ENCODE results near the gene SLC25A21. TPM values are rescaled to one million over a fixed set of nuclear protein-coding genes. Genes with fewer than 3 reads are reported as not detected.
"Not testable (repeated sequence)": the region's sequence is repeated elsewhere in the genome, so short reads cannot be mapped to it uniquely, and the experiment has no call there.

The SLC25A21 gene
- total RNA-seq, 1 donor from 2014 or later = not detected

DNA sequence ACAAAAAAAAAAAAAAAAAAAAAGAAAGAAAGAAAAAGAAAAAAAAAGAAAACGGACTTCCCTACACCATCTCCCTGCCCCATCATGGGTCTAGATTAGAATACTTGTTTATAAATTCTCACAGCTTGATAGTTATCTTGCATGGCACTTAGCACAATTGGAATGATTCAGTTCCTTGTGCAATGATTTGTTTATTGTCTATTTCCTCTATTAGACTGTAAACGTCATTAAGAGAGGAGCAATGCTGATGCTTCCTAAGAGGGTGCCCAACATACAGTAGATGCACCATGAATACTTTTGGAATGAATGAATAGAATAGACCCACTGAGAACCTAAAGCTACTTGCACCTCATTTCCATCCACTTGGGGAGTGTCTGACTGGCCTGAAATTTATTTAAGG lies 469.9 kb downstream of the SLC25A21 start:
- H3K4me1 Mint-ChIP-seq = no peaks in the 10 kb centered on the region
- no peaks in the 10 kb centered on the region for H3K9me3 Mint-ChIP-seq
- TF ChIP-seq, protein P1, sequence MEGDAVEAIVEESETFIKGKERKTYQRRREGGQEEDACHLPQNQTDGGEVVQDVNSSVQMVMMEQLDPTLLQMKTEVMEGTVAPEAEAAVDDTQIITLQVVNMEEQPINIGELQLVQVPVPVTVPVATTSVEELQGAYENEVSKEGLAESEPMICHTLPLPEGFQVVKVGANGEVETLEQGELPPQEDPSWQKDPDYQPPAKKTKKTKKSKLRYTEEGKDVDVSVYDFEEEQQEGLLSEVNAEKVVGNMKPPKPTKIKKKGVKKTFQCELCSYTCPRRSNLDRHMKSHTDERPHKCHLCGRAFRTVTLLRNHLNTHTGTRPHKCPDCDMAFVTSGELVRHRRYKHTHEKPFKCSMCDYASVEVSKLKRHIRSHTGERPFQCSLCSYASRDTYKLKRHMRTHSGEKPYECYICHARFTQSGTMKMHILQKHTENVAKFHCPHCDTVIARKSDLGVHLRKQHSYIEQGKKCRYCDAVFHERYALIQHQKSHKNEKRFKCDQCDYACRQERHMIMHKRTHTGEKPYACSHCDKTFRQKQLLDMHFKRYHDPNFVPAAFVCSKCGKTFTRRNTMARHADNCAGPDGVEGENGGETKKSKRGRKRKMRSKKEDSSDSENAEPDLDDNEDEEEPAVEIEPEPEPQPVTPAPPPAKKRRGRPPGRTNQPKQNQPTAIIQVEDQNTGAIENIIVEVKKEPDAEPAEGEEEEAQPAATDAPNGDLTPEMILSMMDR (IDR thresholded peaks at IDR 0.05) = no peak
- ATAC-seq (ENCODE audit: low read depth) (no peak), DNase-seq (no peak)
- H3K27me3 Mint-ChIP-seq = no peaks in the 10 kb centered on the region
- H3K36me3 Mint-ChIP-seq (ENCODE audit: low read depth) = no peaks in the 10 kb centered on the region
- intact Hi-C loops (cut with micrococcal nuclease) = no loop called here
- no peak overlapping the region for H3K27ac Mint-ChIP-seq
- CTCF ChIA-PET = no interaction called here
- no peak overlapping the region for H3K4me3 Mint-ChIP-seq
- POLR2A ChIA-PET = no interaction called here

DNA sequence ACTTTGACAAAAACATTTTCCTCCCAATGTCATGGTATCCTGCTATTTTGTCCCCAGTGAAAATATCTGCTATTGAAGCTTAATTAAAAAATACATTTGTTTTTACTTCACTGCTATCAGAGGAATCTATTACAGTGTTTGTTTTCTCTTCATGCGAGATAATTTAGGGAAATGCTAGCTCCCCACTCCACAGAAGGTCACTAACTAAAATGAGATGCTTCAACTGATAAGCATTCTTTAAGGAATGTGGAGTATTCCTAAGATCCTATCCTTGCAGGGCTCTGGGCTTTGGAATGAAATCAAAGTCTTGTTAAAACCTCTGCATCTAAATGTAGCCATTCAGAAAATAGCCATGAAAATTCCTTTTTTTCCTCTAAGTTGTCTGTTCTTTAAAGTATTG lies 471.3 kb downstream of the SLC25A21 start:
- H3K9me3 Mint-ChIP-seq = no peaks in the 10 kb centered on the region
- ChIA-PET POLR2A (no interaction called here), CTCF (no interaction called here)
- ATAC-seq (ENCODE audit: low read depth) (no peak), DNase-seq (no peak)
- no peak overlapping the region for H3K4me3 Mint-ChIP-seq
- no peaks in the 10 kb centered on the region for H3K27me3 Mint-ChIP-seq
- H3K36me3 Mint-ChIP-seq (ENCODE audit: low read depth) = no peaks in the 10 kb centered on the region
- H3K27ac Mint-ChIP-seq = no peak overlapping the region
- H3K4me1 Mint-ChIP-seq = no peaks in the 10 kb centered on the region
- intact Hi-C loops (cut with micrococcal nuclease) = no loop called here
- TF ChIP-seq, protein P1 (IDR thresholded peaks at IDR 0.05) = no peak

DNA sequence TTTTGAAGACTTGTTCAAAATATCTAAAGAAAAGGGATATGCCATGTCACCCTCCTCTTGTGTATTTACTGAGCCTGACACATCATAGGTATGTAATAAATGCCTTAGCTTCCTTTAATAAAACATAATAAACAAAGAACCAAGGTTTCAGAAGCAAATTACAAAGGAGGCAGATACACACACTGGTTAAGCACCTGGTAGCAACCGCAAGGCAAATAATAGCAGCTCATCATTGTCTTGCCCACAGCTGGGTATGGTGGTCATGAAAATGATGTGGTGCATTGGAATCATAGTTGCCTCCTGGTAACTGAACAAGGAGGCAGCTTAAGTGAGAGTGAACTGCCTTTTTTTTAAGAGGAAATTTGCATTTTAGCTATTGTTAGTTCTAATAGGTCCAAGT lies 471.8 kb downstream of the SLC25A21 start:
- no peak for ATAC-seq (ENCODE audit: low read depth)
- POLR2A ChIA-PET = no interaction called here
- CTCF ChIA-PET = no interaction called here
- intact Hi-C loops (cut with micrococcal nuclease) = no loop called here
- no peak for DNase-seq
- Mint-ChIP-seq H3K9me3 (peaks cover 2% of the 10 kb centered on the region), H3K36me3 (ENCODE audit: low read depth) (no peaks in the 10 kb centered on the region), H3K4me3 (no peak overlapping the region), H3K27me3 (no peaks in the 10 kb centered on the region), H3K27ac (no peak overlapping the region), H3K4me1 (no peaks in the 10 kb centered on the region)
- TF ChIP-seq, protein P1 (IDR thresholded peaks at IDR 0.05) = no peak

DNA sequence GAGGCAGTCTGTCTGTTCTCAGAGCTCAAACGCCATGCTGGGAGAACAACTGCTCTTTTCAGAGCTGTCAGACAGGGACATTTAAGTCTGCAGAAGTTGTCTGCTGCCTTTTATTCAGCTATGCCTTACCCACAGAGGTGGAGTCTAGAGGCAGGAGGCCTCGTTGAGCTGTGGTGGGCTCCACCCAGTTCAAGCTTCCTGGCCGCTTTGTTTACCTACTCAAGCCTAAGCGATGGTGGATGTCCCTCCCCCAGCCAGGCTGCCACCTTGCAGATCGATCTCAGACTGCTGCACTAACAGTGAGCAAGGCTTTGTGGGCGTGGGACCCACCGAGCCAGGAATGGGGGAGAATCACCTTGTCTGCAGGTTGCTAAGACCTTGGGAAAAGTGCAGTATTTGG lies 473.0 kb downstream of the SLC25A21 start:
- CTCF ChIA-PET; H3K27ac Mint-ChIP-seq; H3K4me3 Mint-ChIP-seq; H3K36me3 Mint-ChIP-seq (ENCODE audit: low read depth); H3K4me1 Mint-ChIP-seq; intact Hi-C loops (cut with micrococcal nuclease); POLR2A ChIA-PET; H3K27me3 Mint-ChIP-seq; DNase-seq; ATAC-seq (ENCODE audit: low read depth): not testable (repeated sequence)
- peaks cover 11% of the 10 kb centered on the region for H3K9me3 Mint-ChIP-seq

DNA sequence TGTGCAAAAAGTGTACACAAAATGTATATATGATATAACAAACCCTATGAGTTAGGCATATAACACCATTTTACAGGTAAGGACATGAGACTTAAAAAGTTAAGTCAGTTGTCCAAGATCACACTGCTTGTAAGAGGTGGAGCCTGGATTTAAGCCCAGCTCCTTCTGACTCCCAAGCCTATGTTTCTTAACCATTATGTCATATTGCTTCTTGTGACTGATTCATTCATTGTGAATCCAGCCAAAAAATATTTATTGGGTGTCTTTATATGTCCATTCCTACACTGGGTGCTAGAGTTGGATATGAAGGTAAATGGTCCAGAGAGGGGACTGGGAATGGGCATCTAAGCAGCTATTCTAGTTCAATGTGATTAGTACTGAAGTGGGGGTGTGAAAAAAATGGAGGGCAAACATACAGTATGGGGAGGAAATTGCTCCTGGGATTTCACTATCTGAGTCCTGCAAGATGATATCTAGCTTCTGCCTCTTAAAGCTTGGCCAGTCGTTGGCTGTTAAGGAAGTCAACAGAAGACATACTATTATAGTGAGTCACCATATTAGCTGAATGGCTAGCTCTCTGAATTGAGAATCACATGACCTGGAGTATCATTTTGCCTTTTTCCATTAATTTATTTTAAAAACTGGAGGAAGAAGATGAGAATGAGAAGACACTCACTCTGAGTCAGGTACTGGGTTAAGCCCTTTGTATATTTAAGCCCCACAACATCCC lies 481.9 kb downstream of the SLC25A21 start:
- Mint-ChIP-seq H3K4me1 (no peaks in the 10 kb centered on the region), H3K9me3 (peaks cover 8% of the 10 kb centered on the region), H3K27me3 (peaks cover 2% of the 10 kb centered on the region), H3K27ac (no peak overlapping the region), H3K36me3 (ENCODE audit: low read depth) (no peaks in the 10 kb centered on the region), H3K4me3 (no peak overlapping the region)
- CTCF ChIA-PET = no interaction called here
- DNase-seq (no peak), ATAC-seq (ENCODE audit: low read depth) (no peak)
- intact Hi-C loops (cut with micrococcal nuclease) = no loop called here
- POLR2A ChIA-PET = interaction anchor here (0.6 kb wide), 1 partner anchor 27 kb away, joined by 3 read pairs; no protein-coding TSS in a partner anchor
- TF ChIP-seq, protein P1 (IDR thresholded peaks at IDR 0.05) = no peak

DNA sequence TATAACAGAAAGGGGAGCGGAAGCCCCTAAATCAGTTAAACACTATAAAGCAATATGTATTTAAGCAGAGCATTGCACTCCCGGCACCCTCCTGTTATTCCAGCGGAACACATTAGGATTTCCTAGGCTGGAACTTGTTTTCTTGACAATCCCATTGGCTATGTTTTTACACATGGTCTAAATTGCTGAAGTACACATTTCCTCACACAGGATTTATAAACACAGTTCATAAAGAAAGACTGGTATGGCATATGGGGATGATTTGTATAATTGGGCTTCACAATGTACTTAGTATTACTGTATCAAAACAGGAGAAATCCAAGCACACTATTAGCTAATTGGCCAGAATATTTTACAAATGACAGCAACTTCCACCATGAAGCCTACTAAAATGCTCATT lies 487.5 kb downstream of the SLC25A21 start:
- H3K36me3 Mint-ChIP-seq (ENCODE audit: low read depth) = no peaks in the 10 kb centered on the region
- TF ChIP-seq, protein P1 (IDR thresholded peaks at IDR 0.05) = no peak
- ATAC-seq (ENCODE audit: low read depth) (no peak), DNase-seq (no peak)
- no peak overlapping the region for H3K27ac Mint-ChIP-seq
- no peaks in the 10 kb centered on the region for H3K4me1 Mint-ChIP-seq
- no peaks in the 10 kb centered on the region for H3K9me3 Mint-ChIP-seq
- ChIA-PET POLR2A (no interaction called here), CTCF (no interaction called here)
- intact Hi-C loops (cut with micrococcal nuclease) = no loop called here
- H3K27me3 Mint-ChIP-seq = peaks cover 2% of the 10 kb centered on the region
- no peak overlapping the region for H3K4me3 Mint-ChIP-seq

Data from activated B cell treated with CpG ODN at 0.5 μM for 24 hours (primary cell).